GM12878 (cell line): ENCODE results near the gene MBD6.

ENCODE experiments used
- IKZF1 ChIP-seq: fragments of 450-650 bp; conservative IDR thresholded peaks from 2 replicates; pipeline ENCODE4 v1.6.1; 2017; ENCODE audit warnings: antibody characterized with exemption, mild to moderate bottlenecking
- SIN3A ChIP-seq: IDR thresholded peaks from 2 replicates; pipeline ENCODE4 v1.6.1; 2012; ENCODE audit warnings: low read depth, low read length, improper control_type of control experiment

GRCh38 chr12:57568838-57569237, 46.2 kb downstream of the MBD6 start:
- TF ChIP-seq IKZF1 (no peak), SIN3A (no peak)
